GM19438 (cell line): ENCODE measurements around the gene NOL8.

Source experiments
- ATAC-seq: cut with Tn5 transposase; IDR thresholded peaks from one replicate; pipeline ENCODE4 v1.9.1; 2021; ENCODE audit warnings: low read depth; ENCODE audit not compliant: unreplicated experiment

NOL8 gene

DNA sequence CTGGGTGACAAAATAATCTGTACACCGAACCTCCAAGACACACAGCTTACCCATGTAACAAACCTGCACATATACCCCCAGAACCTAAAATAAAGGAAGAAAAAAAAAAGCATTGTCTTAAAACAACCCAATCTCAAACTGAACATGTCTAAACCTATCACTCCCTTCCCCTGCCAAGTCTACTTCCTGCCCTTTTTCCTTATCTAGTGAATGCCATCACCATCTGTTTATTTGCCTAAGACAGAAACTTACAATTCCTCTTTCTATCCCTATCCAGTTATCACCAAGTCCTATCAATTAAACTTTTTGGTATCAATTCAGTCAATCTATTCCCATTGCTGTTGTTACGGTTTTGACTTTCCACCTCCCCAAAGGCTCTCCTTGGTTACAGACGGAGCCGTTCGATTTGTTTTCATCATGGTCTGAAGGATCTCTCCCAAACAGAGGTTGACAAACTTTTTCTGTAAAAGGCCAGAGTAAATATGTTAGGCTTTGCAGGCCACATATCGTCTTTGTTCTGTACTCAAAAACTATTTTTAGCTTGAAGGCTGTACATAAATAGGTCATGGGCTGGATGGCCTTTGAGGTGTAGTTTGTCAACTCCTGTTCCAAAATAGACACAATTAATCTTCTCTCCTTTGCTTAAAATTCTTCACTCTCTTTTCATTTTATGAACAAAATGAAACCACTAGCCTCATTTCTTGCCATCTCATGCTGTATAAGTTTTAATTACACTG, 12.1 kb downstream of the NOL8 start:
- no peak for ATAC-seq

DNA sequence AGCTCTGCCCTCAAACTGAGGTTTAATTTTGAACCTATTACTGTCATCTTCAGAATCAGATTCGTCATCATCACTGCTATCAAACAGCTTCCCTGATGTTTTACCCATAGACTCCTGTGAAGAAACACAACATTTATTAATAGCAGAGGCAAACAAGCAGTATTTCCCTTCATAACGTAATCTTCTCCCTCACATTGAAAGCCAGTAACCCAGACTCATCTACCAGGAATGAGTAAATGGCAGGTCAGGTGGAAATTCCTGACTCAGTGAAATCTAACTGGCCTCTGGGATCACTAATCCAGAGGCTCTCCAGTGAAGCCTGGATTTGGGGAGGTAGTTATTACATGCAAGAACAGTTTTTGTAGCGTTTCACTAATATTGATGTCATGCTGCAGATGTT, 14.6 kb downstream of the NOL8 start:
- no peak for ATAC-seq

DNA sequence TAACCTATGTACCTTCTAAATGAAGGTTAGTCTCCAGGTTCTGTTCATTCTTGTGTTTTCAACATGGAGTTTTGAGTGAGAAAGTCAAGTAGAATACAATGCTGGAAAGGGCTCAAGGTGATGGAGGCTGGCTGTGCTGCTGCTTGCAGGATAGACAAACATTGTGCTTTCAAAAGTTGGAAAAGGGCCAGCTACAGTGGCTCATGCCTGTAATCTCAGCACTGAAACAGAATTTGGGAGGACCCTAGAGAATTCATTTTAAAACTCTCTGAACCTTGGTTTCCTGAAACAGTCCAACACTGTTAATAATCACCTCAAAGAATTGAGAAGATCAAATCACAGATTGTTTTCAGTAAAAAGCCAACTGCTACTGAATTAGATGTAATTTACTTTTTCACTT, 16.3 kb downstream of the NOL8 start:
- ATAC-seq = no peak

DNA sequence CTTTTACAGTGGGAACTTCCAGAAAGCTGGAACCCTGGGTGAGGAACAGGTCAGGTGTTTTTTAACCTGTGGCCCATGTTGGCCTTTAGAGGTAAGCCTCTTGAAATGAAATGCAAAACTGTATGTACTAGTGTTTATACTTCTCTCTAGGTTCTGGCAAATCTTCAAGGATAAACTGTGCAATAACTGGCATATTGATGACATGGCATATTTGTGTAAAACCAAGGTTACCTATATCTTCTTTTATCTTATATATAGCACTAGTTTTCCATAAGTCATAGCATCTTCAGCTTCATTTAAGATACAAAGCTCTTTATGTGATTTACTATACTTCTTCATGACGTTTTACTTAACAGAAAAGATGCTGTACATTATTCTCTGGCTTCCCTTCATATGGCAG, 24.2 kb downstream of the NOL8 start:
- ATAC-seq = no peak

GRCh38 chr9:92299116-92299515, 26.0 kb downstream of the NOL8 start:
- no peak for ATAC-seq

DNA sequence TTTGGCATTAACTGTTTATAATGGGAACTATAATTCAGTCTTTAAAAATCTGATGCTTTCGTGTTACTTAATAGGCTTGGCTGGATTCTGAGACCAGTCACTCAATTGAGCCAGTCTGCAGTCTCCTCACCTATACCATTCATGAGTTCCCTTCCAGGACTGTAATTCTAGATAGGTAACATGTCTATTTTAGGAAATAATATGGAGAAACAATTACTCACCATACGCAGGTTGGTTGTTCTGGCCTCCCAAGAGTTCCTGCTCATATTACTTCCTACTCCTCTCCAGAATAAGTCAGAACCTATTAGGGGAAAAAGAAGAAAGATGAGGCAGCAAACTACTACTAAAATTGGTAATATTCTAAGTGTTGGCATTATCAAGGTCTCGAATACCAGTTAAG, 27.1 kb downstream of the NOL8 start:
- ATAC-seq = no peak

- no peak for ATAC-seq
These were observed 27.5 kb downstream of the NOL8 start for GRCh38 chr9:92297611-92298010.

- no peak for ATAC-seq
These were observed 29.3 kb downstream of the NOL8 start for GRCh38 chr9:92295827-92296258.

DNA sequence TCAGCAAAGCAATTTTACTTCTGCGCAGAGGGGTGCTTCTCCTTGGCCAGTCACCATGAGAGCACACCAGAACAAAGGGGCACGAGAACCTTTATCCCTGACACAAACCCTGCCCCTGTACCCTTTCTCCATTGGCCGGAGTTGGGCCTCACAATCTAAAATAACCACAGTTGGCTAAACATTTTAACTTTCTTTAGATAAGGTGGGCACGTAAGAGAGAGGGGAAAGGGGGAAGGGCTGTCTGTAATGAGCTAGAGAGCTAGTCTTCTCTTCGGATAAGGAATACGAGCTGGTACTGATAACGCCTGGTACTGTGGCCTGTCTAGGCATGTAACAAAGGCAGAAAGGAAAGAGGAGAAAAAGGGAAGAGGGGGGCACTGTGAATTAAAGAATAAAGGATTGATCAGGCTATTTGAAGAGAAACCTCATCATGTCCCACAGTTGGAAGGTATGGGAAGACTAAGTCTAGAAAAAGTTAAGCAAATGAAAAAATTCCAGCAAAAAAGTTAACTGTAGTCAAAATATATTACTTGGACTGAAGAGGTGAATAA, 29.8 kb downstream of the NOL8 start:
- ATAC-seq = no peak

- no peak for ATAC-seq
These were observed 30.9 kb downstream of the NOL8 start for GRCh38 chr9:92294297-92294676.

DNA sequence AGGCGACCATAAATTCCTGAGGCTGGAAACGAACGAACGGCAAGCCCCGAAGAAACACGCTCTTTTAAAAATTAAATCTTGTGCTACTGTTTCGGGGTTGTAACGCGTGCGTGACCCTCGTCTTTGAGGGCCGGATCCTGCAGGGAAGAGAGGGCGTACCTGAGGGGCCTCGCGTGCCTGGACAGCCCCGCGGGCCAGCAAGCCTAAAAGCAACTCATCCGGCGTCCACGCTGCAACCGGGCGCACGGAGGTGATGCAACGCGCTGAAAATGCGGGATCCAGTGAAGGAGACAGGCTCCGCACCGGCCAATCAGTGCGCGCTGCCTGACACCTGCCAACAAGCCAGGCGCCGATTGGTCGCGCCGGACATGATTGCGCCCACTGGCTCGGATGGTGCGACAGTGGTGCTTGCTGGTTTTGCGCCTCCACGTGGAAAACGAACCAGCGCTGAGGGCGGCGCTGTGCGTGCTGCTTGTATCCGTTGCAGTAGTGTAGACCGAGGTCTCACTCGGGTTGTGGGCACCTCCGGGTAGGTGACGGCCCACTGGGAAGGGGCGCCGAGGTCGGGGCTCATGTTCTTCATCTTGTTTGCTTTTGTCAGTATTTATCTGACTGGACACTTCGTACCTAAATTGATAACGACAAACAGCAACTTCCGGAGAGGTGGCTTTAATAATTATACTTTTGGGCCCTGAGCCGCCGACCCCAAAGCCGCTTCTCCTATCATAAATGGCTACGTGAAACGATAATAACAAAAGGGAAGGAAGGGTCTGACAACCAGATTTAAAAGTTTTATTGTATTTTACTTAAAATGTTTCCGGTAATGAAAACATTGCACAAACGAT, 31.5 kb downstream of the NOL8 start, which contains the start of gene IARS1:
TSS of gene IARS1 (minus strand) at position 246 of the 845 bp plus-strand sequence. CDS start 4,278 bp downstream, outside the sequence.
- peak; percentile 86 for ATAC-seq

GRCh38 chr9:92293075-92293354, 32.1 kb downstream of the NOL8 start:
- ATAC-seq = no peak

DNA sequence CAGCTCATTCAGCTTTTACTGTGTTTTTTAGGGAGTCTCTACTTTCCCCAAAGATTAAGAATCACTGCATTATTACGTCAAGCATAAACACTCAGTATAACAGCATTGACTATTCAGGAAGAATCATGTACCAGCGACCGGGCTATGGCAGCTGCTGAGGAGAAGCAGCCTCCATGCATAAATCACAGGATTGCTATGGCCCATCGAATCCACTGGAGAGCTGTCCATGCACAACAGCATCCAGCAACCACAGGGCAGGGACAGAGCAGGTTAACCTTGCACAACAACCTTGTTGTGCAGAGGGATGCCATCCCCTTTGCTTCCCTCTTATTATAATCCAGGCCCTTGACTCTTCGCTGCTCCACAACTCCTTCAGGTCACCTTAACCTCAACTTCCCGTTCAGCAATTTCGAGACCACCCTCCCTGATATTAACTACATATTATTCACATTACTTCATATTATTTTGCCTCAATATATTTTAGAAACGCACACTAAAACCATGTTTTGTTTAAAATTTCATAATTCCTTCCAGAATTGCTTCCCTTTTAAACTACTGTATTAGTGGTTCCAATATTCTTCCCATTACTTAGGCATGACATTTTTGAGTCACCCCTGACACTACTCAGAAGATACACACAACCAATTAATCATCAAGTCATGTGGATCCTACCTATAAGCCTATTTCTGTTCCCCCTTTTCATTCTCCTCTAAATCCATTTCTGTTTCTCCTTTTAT, 32.6 kb downstream of the NOL8 start:
- no peak for ATAC-seq

GRCh38 chr9:92291577-92291976, 33.6 kb downstream of the NOL8 start:
- ATAC-seq = no peak

DNA sequence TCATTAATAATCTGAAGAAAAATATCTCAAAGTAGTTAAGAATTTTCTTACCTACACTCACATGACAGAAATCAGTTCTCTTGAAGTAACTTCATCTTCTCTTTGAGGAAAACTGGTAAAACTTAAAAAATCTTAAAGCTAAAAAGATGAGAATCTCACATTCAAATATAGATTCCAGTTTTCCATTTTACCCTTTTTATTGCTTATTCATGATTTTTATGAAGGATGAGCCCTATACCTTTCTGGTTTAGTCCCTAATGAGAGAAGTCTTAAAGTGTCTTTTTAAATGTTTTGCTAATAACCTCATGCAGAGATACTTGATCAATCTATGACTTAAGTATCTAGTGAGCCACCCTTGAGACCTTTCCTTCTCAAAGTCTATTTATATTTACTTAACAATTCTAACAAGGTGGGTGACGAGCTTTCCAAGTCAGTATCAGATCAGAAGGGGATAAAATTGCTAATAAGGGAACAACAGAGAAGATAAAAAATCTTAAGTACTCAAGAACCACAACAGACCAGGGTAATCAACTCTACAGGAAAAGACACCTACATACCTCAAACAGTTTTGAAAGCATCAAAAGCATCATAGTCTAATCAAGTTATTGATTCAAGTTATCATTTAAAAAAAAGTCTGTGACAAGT, 34.2 kb downstream of the NOL8 start:
- ATAC-seq = no peak

- no peak for ATAC-seq
These were observed 35.3 kb downstream of the NOL8 start for GRCh38 chr9:92289708-92290390.

GRCh38 chr9:92279302-92279701, 45.8 kb downstream of the NOL8 start:
- ATAC-seq = no peak

GRCh38 chr9:92278110-92278509, 47.0 kb downstream of the NOL8 start:
- ATAC-seq = no peak

DNA sequence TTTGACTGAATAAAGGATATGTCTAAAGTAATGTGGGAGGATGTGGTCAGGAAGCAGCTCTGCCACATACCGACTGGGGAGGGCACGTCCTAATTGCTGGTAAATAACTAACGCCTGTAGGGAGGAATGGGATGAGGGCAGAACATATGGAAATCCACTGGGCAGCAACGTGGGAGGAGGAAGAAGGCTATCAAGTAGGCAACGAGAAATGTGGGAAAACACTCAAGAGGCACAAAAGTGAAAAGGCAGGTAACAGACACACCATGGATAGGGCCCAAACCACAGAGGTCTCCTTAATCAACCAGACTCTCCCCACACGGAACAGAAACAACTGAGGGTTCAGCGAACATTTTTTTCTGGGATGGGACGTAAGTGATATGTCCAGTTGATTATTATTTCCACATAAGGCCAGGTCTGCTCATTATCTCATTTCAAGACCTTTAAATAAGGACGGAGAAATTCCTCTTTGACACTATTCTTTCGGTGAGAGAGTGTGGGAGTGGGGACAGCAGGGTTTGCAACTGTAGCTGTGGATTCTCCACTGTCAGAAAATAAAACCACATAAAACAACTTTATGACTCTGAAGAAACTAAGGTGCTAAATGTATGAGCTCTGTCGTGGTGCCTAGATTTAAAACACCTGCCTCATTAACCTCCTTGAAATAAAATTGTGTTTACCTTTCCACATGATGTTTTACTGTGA, 48.7 kb downstream of the NOL8 start:
- no peak for ATAC-seq
